ENCODE results near the gene HDAC3.

- TF ChIP-seq ZBTB44 (tag by site-specific recombination; IDR thresholded peaks at IDR 0.05) = no peak
- TF ChIP-seq ZNF513 (tag by site-specific recombination; IDR thresholded peaks at IDR 0.05) = no peak
- no peak for TF ChIP-seq ZSCAN30 (tag by site-specific recombination; IDR thresholded peaks at IDR 0.05)
- no peak for TF ChIP-seq ZNF335 (tag by site-specific recombination; conservative IDR thresholded peaks at IDR 0.05)
- TF ChIP-seq ZNF777 (tag by site-specific recombination; IDR thresholded peaks at IDR 0.05; ENCODE audit: borderline replicate concordance) = no peak
- TF ChIP-seq ZNF133 (tag by site-specific recombination; IDR thresholded peaks at IDR 0.05) = no peak
- TF ChIP-seq ZNF449 (tag by site-specific recombination; IDR thresholded peaks at IDR 0.05) = no peak
- TF ChIP-seq ZNF10 (tag by site-specific recombination; IDR thresholded peaks at IDR 0.05) = no peak
- TF ChIP-seq CTCF (tag by site-specific recombination; IDR thresholded peaks at IDR 0.05) = peak; percentile 42
- no peak for TF ChIP-seq ZNF561 (tag by site-specific recombination; IDR thresholded peaks at IDR 0.05; ENCODE audit: borderline replicate concordance)
- no peak for TF ChIP-seq ZNF423 (tag by site-specific recombination; IDR thresholded peaks at IDR 0.05)
Observed at GRCh38 chr5:141664733-141665461, 28.2 kb upstream of the HDAC3 start.

All from HEK293 (cell line).